ENCODE data around the gene ZBED3. TPM values are rescaled to one million over a fixed set of nuclear protein-coding genes. Genes with fewer than 3 reads are reported as not detected.
"Not testable (repeated sequence)": the region's sequence is repeated elsewhere in the genome, so short reads cannot be mapped to it uniquely, and the experiment has no call there.

ZBED3 gene
- total RNA-seq, 2 donors from 2014 or later: 10.2 to 12.6 TPM

GRCh38 chr5:77086368-77086688 lies 757 bp downstream of the ZBED3 start:
- Histone ChIP-seq H3K9me3 (no peaks in the 10 kb centered on the region), H3K4me3 (peak overlapping the region; percentile 51), H3K36me3 (no peaks in the 10 kb centered on the region), H3K4me1 (peaks cover 4% of the 10 kb centered on the region), H3K27me3 (no peaks in the 10 kb centered on the region), H3K27ac (peak overlapping the region; percentile 71), H3K9ac (ENCODE audit: low read depth in 2 of 2, low read length in 2 of 2) (peak overlapping the region; percentile 81 to 82)
- intact Hi-C loops (cut with DNase I): loop anchor here (5.0 kb wide), 1 partner anchor 54 kb away; the partner anchor contains the start of gene AGGF1
- TF ChIP-seq CTCF (IDR thresholded peaks at IDR 0.05): no peak
- DNase-seq: no peak

- intact Hi-C loops (cut with DNase I): no loop called here
- Histone ChIP-seq H3K27me3 (no peaks in the 10 kb centered on the region), H3K9me3 (no peaks in the 10 kb centered on the region), H3K27ac (no peak overlapping the region), H3K36me3 (no peaks in the 10 kb centered on the region), H3K4me1 (peaks cover 3% of the 10 kb centered on the region), H3K9ac (ENCODE audit: low read depth in 2 of 2, low read length in 2 of 2) (no peak overlapping the region), H3K4me3 (no peak overlapping the region)
- no peak for DNase-seq
- TF ChIP-seq CTCF (IDR thresholded peaks at IDR 0.05): no peak
Measured at GRCh38 chr5:77083088-77083487, 4.0 kb downstream of the ZBED3 start.

- TF ChIP-seq CTCF (IDR thresholded peaks at IDR 0.05): no peak
- Histone ChIP-seq H3K27me3 (no peaks in the 10 kb centered on the region), H3K9me3 (no peaks in the 10 kb centered on the region), H3K9ac (ENCODE audit: low read depth in 2 of 2, low read length in 2 of 2) (no peak overlapping the region), H3K4me3 (no peak overlapping the region), H3K27ac (no peak overlapping the region), H3K4me1 (no peaks in the 10 kb centered on the region), H3K36me3 (no peaks in the 10 kb centered on the region)
- intact Hi-C loops (cut with DNase I): no loop called here
- no peak for DNase-seq
Measured at GRCh38 chr5:77082280-77082679, 4.8 kb downstream of the ZBED3 start.

- H3K4me3 ChIP-seq: no peak overlapping the region
- intact Hi-C loops (cut with DNase I): no loop called here
- H3K27ac ChIP-seq: no peak overlapping the region
- no peak overlapping the region for H3K9ac ChIP-seq (ENCODE audit: low read depth in 2 of 2, low read length in 2 of 2)
- no peaks in the 10 kb centered on the region for H3K27me3 ChIP-seq
- H3K9me3 ChIP-seq: no peaks in the 10 kb centered on the region
- TF ChIP-seq CTCF (IDR thresholded peaks at IDR 0.05): no peak
- H3K36me3 ChIP-seq: no peaks in the 10 kb centered on the region
- no peaks in the 10 kb centered on the region for H3K4me1 ChIP-seq
- DNase-seq: no peak
Measured at GRCh38 chr5:77080905-77081304, 6.2 kb downstream of the ZBED3 start.

- H3K27me3 ChIP-seq; H3K36me3 ChIP-seq; H3K9ac ChIP-seq (ENCODE audit: low read depth in 2 of 2, low read length in 2 of 2); DNase-seq; H3K9me3 ChIP-seq; H3K4me1 ChIP-seq; H3K4me3 ChIP-seq; H3K27ac ChIP-seq; intact Hi-C loops (cut with DNase I): not testable (repeated sequence)
Measured at GRCh38 chr5:77080479-77080878, 6.6 kb downstream of the ZBED3 start.

GRCh38 chr5:77077829-77078176 lies 9.3 kb downstream of the ZBED3 start:
- Histone ChIP-seq H3K27ac (no peak overlapping the region), H3K4me1 (no peaks in the 10 kb centered on the region), H3K9me3 (no peaks in the 10 kb centered on the region), H3K4me3 (peak overlapping the region; percentile 33), H3K36me3 (no peaks in the 10 kb centered on the region), H3K9ac (ENCODE audit: low read depth in 2 of 2, low read length in 2 of 2) (no peak overlapping the region), H3K27me3 (no peaks in the 10 kb centered on the region)
- TF ChIP-seq CTCF (IDR thresholded peaks at IDR 0.05): no peak
- intact Hi-C loops (cut with DNase I): no loop called here
- DNase-seq: no peak
